ENCODE results near the gene TLR9.

TLR9 gene

DNA sequence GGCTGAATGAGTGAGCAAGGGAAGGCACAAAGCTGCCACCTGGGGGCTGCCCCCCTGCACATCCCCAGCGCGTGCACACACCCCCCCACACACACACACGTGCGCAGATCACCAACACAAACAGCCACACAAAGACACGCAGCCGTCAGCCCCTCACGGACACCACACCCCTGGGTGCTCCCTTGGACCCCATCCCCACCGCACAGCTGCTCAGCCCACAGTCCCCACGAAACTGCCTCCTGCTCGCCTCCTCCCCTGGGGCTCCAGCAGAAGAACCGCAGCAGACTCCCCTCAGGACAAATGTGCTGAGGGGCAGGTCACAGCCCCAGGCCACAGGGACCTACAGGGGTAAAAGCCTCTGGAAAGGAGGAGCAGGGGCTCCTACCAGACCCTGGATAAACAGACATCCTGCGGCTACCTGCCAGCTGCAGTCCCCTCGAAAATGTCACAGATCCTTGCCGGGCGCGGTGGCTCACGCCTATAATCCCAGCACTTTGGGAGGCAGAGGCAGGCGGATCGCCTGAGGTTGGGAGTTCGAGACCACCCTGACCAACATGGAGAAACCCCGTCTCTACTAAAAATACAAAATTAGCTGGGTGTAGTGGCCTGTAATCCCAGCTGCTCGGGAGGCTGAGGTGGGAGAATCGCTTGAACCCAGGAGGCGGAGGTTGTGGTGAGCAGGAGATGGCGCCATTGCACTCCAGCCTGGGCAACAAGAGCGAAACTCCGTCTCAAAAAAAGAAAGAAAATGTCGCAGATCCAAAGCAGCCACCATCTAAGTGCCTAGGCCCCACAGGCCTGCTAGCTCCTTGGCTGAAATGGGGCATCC lies 7.0 kb upstream of the TLR9 start:
- no peak for DNase-seq

DNA sequence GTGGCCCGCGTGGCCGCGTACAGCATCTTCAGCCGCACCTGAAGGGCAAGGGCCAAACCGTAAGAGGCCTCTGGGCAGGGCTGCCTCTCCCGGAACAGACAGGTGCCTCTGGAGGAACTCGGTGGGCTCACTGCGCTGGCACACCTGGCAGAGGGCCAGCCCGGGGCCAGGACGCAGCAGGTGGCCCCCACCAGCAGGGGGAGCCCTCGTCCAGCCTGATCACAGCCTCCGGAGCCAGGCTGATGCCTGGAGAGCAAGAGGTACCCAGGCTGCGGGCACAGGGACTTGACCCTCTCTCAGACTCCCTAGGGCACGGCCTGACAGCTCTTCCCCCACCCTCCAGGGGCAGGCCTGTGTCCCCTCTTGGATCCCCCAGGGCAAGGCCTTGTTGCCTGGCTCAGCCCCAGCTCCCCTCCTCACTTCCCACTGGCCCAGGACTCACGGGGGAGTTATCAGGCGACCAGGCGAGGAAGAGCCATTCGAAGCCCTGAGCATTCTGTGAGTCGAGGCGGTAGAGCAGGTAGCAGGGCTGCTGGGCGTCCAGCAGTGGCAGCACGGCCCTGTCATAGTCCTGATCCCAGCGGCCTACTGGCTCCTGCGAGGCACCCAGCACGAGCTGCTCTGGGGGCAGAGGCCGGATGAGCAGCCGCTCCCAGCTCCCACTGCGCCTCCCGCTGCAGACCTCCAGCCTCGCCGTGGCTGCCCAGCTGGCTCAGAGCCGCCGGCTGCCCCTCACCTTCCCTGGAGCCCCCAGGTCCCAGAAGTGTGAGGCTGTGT lies 6.2 kb upstream of the TLR9 start:
- peak; percentile 90 for DNase-seq

DNA sequence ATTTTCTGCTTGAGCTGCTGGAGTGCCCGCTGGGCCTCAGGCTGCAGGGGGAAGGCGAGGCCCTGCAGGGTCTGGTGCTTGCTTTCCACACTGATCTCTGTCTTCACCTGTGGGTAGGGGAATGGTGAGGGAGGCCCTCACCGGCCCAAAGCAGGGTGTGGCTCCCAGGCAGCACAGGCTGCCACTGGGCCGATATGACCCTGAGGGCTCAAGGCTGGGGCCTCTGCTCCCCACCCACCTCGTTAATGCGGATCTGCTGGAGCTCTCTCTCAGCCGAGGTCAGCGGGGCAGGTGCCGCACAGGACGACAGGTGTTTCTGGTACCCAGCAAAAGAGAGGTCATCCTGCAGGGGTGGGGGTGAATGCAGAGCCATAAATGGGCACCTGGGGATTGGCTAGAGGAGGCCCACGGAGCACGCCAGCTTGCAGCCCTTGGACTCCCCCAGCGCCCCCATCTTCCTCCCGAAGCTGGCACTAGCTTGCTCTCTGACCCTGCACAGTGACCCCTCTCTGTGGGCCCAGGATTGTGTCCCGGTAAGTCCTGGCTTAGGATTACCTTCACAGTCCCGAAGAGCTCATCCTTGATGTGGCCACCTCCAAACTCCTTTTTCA lies 5.5 kb upstream of the TLR9 start:
- no peak for DNase-seq

DNA sequence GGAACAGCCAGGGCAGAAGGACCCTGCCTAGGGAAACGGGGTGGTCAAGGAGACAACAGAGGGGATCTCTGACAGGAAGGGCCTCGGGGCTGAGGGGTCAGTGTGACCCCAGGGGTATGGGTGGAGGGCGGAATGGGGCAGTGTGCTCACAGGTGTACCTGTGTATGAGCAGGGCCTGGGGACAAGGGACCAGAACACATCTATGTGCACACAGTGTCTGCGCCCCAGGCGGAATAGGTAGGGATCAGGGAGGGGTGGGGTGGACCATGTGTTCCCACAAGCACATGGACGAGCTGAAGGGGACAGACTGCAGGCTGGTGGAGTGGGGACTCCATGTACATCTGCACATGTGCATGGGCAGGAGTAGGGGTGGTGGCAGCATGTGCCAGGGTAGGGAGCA lies 5.0 kb upstream of the TLR9 start:
- DNase-seq = no peak

DNA sequence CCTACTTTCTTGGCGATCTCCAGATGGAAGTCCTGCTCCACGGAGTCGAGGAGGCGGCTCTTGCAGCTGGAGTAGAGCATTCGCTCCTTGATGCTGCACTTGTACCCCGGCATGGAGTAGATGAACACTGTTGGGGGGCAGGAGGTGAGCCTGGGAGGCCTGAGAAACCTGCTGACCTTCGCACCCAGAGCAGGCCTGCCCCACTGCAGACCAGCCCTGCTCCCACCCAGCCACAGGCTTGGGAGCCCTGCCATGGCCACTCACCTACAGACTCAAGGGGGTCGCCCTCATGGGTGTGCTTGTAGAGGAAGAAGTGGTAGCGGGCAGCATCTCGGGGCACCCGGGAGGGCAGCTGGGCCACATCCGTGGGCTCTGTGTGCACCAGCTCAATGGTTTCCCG lies 4.2 kb upstream of the TLR9 start:
- no peak for DNase-seq

DNA sequence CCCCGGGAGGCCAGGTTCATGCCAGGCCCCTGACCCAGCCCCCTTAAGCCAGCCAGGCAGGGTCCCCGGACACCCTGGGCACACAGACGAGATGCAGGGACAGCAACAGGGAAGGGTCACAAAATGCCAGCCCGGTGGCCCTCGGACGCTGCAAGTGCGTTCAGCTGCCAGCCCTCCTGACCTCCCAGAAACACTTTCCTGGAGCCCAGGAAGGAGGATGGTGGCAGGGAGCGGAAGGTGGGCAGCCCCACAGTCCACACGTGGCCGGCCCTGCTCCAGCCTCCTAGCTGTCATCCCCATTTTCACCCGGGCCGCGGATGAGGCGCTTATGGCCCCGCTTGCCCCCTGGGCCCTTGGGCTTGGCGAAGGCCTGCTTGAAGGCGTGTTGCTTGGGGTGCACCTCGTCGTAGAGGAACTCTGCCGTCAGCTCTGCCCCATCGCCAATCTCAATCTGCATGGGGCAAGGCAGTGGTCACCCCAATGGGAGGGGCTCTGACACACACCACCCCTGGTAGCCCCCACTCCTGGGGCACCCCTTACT lies 3.4 kb upstream of the TLR9 start:
- no peak for DNase-seq

DNA sequence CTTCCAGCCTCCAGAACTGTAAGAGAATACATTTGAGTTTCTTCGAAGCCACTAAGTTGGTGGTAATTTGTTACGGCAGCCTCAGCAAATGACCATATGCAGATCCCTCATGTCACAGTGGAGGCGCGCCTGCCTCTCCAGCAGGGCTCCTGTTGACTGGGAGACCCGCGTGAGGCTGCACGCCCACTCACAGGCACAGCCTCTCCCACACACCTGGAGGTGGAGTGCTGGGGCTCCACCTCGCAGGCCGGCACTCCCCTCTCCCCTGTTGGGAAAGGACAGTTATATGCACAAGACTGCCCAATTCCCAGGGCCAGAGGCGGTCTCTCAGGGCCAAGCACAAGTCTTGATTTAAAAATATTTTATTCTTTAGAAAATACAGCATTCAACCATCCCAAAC lies 2.8 kb upstream of the TLR9 start:
- no peak for DNase-seq

DNA sequence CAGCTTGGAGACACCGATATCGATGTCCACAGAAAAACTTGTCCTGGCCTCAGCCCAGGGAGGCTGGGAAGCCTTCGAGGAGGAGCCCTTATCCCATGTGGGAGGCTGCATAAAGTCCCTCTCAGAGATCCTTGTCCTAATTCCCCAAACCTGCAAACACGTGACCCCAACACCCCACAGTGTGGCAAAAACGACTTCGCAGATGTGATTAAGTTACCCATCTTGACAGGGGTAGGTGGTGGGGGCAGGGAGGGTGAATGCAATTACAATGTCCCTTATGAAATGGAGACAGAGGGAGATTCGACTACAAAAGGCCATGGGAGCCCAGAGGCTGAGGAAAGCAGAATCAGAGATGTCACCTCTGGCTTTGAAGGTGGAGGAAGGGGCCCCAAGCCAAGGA lies 2.3 kb upstream of the TLR9 start:
- no peak for DNase-seq

DNA sequence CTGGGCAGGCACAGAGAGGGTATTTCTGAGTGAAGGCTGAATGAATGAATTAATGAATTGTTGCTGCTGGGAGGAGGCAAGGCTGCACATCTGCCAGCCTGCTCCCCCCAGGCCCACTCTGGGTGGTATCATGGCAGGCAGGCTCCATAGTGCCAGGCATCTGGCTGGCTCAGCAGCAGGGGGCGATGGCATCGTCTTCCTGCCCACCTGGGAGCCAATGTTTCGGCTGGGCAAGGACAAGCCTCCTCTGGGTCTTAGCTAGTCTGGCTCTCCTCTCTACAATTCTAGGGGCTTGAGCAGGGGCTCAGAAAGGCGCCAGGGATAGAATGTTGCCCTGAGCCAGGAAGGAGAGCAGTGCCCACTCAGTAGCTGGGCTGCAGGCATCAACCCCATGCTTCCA lies 1.7 kb upstream of the TLR9 start:
- no peak for DNase-seq

DNA sequence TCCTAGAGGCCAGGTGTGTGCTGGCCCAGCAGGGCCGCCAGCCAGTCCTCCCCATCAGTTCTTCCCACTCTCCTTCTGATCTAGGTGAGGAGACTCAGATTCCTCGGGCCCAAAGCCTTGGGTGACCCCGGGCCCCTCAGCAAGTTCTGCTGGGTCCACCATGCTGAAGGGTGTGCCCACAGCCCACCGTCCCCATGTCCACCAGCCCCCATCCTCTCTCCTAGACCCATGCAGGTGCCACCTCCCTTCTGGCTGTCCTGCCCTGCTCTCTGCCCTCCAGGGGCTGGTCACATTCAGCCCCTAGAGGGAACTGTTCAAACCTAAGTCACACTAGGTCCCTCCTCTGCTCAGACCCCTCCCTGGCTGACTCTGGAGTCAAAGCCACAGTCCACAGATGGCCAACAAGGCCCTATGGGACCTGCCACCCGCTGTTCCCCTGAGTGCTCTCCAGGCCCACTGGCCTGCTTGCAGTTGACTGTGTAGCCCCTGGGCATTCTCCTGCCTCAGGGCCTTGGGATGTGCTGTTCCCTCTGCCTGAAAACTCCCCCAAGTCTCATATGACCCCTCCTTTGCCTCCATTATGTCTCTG lies 878 bp upstream of the TLR9 start:
- no peak for DNase-seq

DNA sequence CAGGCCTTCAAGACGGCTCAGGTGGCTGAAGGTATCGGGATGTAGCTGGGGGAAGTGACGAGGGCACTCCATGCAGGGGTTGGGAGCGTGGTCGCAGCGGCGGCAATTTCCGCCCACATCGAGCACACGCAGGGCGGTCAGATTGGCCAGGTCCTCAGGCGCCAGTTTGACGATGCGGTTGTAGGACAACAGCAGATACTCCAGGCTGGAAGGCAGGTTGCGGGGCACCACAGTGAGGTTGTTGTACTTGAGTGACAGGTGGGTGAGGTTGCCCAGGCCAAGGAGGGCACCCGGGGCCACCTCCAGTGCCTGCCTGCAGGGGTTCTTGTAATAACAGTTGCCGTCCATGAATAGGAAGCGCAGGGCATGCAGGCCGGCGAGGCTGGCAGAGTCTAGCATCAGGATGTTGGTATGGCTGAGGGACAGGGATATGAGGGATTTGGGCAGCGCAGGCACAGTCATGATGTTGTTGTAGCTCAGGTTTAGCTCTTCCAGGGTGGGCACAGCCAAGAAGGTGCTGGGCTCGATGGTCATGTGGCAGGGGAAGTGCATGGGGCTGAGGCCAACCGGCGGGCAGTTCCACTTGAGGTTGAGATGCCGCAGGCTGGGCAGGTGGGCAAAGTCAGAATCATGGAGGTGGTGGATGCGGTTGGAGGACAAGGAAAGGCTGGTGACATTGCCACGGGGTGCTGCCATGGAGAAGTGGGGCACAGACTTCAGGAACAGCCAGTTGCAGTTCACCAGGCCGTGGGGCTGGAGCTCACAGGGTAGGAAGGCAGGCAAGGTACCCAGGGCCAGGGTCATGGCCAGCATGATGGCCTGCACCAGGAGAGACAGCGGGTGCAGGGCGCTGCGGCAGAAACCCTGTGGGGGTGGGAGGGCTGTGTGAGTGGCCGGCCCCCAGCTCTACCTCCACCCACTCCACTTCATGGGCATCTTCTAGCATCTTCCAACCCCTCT lies 1.7 kb downstream of the TLR9 start:
- no peak for DNase-seq

DNA sequence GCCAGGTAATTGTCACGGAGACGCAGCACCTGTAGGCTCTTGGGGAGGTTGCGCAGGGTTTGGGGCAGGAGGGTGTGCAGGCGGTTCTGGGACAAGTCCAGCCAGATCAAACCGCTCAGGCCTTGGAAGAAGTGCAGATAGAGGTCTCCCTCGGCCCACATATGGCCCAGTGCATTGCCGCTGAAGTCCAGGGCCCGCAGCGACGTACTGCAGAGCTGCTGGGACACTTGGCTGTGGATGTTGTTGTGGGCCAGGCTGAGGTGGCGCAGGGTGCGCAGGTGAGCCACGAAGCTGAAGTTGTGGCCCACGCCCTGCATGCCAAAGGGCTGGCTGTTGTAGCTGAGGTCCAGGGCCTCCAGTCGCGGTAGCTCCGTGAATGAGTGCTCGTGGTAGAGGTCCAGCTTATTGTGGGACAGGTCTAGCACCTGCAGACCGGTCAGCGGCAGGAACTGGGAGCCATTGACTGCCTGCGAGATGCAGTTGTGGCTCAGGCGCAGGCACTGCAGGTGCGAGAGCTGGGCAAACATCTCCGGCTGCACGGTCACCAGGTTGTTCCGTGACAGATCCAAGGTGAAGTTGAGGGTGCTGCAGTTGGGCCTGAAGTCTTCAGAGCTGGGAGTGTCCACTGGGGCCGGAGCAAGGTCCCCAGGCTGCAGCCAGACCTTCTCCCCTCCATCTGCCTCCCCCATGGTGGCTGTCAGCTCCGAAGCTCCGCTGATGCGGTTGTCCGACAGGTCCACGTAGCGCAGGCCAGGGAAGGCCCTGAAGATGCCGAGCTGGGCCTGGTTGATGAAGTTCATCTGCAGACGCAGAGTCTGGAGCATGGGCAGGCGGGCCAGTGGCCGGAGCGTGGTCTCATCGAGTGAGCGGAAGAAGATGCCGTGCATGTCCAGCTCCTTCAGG lies 2.9 kb downstream of the TLR9 start:
- DNase-seq = no peak

DNA sequence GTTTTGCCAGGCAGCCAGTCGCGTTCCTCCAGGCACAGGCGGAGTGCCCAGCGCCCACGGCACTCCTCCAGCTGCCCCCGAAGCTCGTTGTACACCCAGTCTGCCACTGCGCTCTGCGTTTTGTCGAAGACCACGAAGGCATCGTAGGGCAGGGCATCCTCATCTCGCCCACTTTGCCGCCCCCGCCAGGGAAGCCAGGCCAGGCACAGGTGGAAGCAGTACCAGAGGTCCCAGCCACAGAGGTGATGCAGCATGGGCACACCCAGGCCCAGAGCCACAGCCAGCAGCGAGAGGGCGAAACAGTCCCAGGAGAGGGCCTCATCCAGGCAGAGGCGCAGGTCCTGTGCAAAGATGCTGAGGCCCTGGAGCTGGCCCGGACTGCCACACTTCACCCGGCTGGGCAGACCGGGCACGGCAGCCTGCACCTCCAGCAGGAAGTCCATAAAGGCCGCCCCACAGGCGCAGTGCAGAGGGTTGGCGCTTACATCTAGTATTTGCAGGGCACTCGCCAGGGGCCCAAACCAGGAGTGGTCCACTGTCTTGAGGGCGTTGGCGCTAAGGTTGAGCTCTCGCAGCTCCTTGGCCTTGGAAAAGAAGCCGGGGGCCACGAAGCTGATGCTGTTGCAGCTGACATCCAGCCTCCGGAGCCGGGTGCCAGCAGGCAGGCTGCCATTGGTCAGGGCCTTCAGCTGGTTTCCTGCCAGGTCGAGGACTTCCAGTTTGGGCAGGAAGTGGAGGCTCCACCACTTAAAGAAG lies 3.7 kb downstream of the TLR9 start:
- DNase-seq = no peak

DNA sequence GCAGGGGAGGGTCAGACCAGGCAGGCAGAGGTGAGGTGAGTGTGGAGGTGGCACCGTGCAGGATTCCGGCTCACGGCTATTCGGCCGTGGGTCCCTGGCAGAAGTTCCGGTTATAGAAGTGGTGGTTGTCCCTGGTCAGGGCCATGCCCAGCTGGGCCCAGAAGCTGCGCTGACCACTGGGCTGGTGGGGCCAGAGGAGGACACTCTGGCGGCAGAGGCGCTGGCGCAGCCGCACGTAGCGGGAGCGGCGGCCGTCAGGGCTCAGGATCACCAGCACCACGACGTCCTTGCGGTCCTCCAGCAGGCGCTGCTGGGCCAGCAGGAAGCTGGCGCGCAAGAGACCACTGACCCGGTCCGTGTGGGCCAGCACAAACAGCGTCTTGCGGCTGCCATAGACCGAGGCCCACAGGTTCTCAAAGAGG lies 4.3 kb downstream of the TLR9 start:
- no peak for DNase-seq

DNA sequence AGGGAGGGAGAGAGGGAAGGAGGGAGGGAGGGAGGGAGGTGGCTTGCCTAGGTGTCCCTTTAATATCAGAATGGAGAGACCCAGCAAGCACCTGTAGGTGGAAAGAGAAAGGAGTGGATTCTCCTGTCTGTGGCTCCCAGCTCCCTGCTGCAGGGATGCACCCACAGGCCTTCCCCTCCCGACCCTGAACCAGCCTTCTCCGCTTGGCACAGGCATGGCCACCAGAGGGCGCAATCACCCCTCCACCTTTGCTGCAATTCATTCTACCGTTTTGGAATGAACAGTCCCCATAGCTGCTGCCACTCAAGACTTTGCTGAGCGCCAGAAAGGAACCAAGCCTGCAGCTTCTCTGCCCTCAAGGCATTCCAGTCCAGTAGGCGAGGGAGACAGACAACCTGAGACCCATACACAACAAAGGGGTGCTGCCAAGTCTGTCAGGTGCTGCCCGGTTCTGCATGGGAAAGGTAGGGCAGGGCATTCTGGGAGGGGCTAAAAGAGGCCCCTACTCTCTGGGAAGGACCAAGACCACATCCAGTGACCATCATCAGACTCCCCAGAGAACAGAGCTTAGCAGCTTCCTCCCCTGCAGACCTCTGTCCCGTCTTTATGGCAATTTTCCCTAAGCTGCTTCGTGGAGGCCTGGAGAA lies 4.9 kb downstream of the TLR9 start:
- peak; percentile 84 for DNase-seq

DNA sequence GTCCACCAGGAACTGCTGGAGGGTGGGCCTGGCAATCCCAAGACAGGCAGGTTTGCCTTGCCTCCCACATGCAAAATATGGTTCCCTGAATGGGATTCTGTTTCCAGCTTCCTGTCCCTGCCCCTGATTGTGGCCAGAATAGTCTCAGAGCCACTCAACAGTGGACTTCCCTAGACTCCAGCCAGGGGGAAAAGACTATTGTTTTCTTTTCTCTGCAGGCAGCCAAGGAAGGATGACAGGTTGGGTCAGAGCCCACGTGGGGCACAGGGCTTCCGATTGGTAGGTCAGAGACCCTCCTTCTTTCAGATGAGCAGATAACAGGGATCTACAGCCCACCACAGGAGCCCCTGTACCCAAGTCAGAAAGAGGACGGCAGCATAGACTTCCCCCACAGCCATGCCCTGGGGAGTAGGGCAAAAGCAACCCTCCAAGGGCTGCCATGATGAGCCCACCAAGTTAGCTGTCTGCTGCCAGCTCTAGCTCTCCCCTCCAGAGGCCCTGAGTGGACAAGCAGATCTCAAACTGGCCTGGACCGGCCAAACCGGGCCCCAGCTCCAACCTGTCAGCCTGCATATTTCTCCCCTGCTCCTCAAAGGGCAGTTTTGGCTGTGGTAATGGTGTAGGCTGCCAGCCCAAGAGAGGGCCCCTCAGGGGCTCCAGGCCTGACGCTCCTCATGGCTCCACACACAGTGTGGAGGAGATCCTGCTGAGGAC lies 6.4 kb downstream of the TLR9 start:
- no peak for DNase-seq

DNA sequence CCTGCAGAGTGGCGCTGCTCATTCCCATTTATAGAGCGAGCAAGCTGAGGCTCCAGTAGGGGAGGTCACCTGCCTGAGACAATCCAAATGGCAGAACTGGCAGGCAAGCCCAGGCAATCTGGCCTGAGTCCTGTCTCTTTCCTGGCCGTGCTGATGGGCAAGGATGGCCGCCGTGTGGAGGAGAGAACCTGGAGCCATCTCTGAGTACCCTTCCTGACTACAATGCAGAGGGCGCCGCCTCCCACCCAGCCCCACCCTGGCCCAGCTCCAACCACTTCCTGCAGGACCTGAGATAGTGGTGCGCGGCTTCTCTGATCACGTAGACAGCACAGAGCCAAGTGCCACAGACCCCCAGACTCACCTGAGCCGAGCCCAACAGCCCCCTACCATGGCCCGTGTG lies 7.0 kb downstream of the TLR9 start:
- no peak for DNase-seq

DNA sequence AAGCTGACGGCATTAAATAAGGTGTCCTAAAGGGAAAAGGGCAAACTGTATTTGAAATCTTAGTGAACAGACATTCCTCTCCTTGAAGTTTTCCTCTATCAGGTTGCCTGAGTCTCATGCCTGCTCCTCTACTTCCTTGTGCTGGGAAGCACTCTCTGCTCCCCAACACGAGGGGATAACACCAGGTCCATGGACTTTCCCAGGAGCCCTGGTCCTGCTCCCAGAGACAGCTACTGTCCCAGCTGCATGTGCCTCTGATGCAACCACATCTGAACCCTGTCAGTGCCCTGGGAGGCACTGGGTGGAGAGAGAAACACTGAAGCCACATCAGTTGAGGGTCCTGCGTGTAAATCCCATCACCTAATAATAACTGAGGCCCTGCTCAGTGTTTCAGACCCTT lies 7.4 kb downstream of the TLR9 start:
- no peak for DNase-seq

DNA sequence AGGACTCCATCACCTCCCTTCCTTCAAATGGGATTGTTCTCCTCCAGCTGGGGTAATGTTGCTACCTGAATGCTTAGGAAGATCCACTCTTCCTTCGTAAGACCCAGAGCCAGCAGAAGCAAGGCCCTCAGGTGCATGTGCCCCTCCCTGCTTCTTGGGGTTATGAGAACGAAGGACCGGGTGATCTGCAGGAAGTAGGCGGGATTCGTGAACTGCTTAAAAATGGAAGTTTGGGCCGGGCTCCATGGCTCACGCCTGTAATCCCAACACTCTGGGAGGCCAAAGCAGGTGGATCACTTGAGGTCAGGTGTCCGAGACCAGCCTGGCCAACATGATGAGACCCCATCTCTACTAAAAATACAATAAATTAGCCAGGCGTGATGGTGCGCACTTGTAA lies 8.0 kb downstream of the TLR9 start:
- peak; percentile 20 for DNase-seq

All from activated T-cell treated with anti-CD3 and anti-CD28 coated beads for 4 hours (primary cell).